ENCODE data around the gene CPT2.

- TF ChIP-seq CTCF (IDR thresholded peaks at IDR 0.05) = no peak
- TF ChIP-seq POLR2A (IDR thresholded peaks at IDR 0.05) = no peak
- no peak for TF ChIP-seq POLR2AphosphoS5 (IDR thresholded peaks at IDR 0.05)
- no peak for TF ChIP-seq EP300 (IDR thresholded peaks at IDR 0.05)
These were observed 14.3 kb downstream of the CPT2 start for GRCh38 chr1:53210954-53211353.
